SK-N-SH treated with all-trans-retinoic acid at 6 μM for 48 hours (cell line): ENCODE measurements around the gene TMEM79.

Experiments
- ATAC-seq: fragments of 200-7000 bp; cut with Tn5 transposase; 3 replicates; pipeline ENCODE4 v1.9.1; 2020; ENCODE audit warnings: mild to moderate bottlenecking, moderate library complexity
- ARNTL ChIP-seq: fragments of 450-650 bp; formaldehyde crosslinking; IDR thresholded peaks from 2 replicates; pipeline ENCODE4 v1.5.0; 2020; ENCODE audit warnings: low read depth, mild to moderate bottlenecking, moderate library complexity, borderline replicate concordance
- BACH2 ChIP-seq: fragments of 250-450 bp; sonication (Bioruptor Pico); IDR thresholded peaks from 2 replicates; pipeline ENCODE4 v1.9.0; 2021; ENCODE audit warnings: mild to moderate bottlenecking, borderline replicate concordance
- CSDC2 ChIP-seq: fragments of 250-450 bp; sonication (Bioruptor Pico); IDR thresholded peaks from 2 replicates; pipeline ENCODE4 v1.5.0; 2020; ENCODE audit warnings: mild to moderate bottlenecking, moderate library complexity
- GLIS3 ChIP-seq: fragments of 250-450 bp; sonication (Bioruptor Pico); IDR thresholded peaks from 2 replicates; pipeline ENCODE4 v1.5.0; 2020; ENCODE audit warnings: mild to moderate bottlenecking, moderate library complexity
- ISL1 ChIP-seq: fragments of 250-450 bp; sonication (Bioruptor Pico); IDR thresholded peaks from 2 replicates; pipeline ENCODE4 v2.1.2; 2022; ENCODE audit warnings: mild to moderate bottlenecking, moderate library complexity
- OSR1 ChIP-seq: fragments of 250-450 bp; sonication (Bioruptor Pico); IDR thresholded peaks from 2 replicates; pipeline ENCODE4 v1.8.0; 2022; ENCODE audit warnings: moderate library complexity, mild to moderate bottlenecking, inconsistent platforms
- PPARA ChIP-seq: fragments of 250-450 bp; sonication (Bioruptor Pico); IDR thresholded peaks from 2 replicates; pipeline ENCODE4 v1.5.0; 2020; ENCODE audit warnings: mild to moderate bottlenecking, borderline replicate concordance
- RARB ChIP-seq: fragments of 250-450 bp; sonication (Bioruptor Pico); IDR thresholded peaks from 2 replicates; pipeline ENCODE4 v1.8.0; 2021; ENCODE audit warnings: mild to moderate bottlenecking, moderate library complexity
- SNAI2 ChIP-seq: fragments of 250-450 bp; sonication (Bioruptor Pico); IDR thresholded peaks from 2 replicates; pipeline ENCODE4 v1.5.0; 2020; ENCODE audit warnings: mild to moderate bottlenecking, moderate library complexity
- TOX ChIP-seq: fragments of 250-450 bp; sonication (Bioruptor Pico); IDR thresholded peaks from 2 replicates; pipeline ENCODE4 v1.8.0; 2021; ENCODE audit warnings: mild to moderate bottlenecking, moderate library complexity, borderline replicate concordance
- ZC3H10 ChIP-seq: fragments of 250-450 bp; sonication (Bioruptor Pico); IDR thresholded peaks from 2 replicates; pipeline ENCODE4 v1.5.1; 2021; ENCODE audit warnings: mild to moderate bottlenecking, moderate library complexity
- ZFP3 ChIP-seq: fragments of 250-450 bp; sonication (Bioruptor Pico); IDR thresholded peaks from 2 replicates; pipeline ENCODE4 v1.5.0; 2020; ENCODE audit warnings: mild to moderate bottlenecking, moderate library complexity
- ZFP30 ChIP-seq: fragments of 450-650 bp; formaldehyde crosslinking; IDR thresholded peaks from 2 replicates; pipeline ENCODE4 v1.5.0; 2022; ENCODE audit warnings: mild to moderate bottlenecking, moderate library complexity
- ZNF565 ChIP-seq: fragments of 450-650 bp; formaldehyde crosslinking; conservative IDR thresholded peaks from 2 replicates; pipeline ENCODE4 v1.5.0; 2020; ENCODE audit warnings: low read depth, mild to moderate bottlenecking, moderate library complexity
- ZNF70 ChIP-seq: fragments of 450-650 bp; formaldehyde crosslinking; IDR thresholded peaks from 2 replicates; pipeline ENCODE4 v1.5.0; 2020; ENCODE audit warnings: mild to moderate bottlenecking, moderate library complexity
- ZNF8 ChIP-seq: fragments of 450-650 bp; formaldehyde crosslinking; IDR thresholded peaks from 2 replicates; pipeline ENCODE4 v1.5.0; 2020; ENCODE audit warnings: mild to moderate bottlenecking, moderate library complexity
- TF ChIP-seq, protein P1 (sequence below): fragments of 250-450 bp; sonication (Bioruptor Pico); IDR thresholded peaks from 2 replicates; pipeline ENCODE4 v1.8.0; 2021; ENCODE audit warnings: low read depth, mild to moderate bottlenecking, moderate library complexity, borderline replicate concordance
- TF ChIP-seq, protein P2 (sequence below): fragments of 250-450 bp; sonication (Bioruptor Pico); IDR thresholded peaks from 2 replicates; pipeline ENCODE4 v1.8.0; 2020; ENCODE audit warnings: mild to moderate bottlenecking, moderate library complexity, borderline replicate concordance
- TF ChIP-seq, protein P3 (sequence below): fragments of 250-450 bp; sonication (Bioruptor Pico); IDR thresholded peaks from 2 replicates; pipeline ENCODE4 v1.5.1; 2020; ENCODE audit warnings: low read depth, mild to moderate bottlenecking, moderate library complexity
- TF ChIP-seq, protein P4 (sequence below): fragments of 250-450 bp; sonication (Bioruptor Pico); IDR thresholded peaks from 2 replicates; pipeline ENCODE4 v1.5.1; 2021; ENCODE audit warnings: mild to moderate bottlenecking, moderate library complexity

The TMEM79 gene

DNA sequence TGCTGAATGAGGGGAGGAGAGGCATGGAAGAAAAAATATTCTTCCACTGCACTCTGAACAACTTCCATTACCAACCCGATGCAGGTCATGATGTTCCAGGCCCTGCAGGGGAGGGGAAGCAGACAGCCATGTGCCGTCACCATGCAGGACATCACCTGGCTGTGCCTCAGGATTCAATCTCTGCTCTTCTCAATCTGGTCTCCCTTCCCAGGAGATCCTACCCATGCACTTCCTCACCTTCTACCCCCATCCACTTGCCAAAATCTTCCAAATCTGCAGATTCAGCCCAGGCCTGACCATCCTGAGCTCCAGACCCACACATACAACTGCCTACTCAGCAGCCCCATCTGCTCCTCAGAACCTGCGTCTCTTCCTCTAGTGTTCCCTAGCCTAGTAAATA is 30.5 kb upstream of the TMEM79 start:
- TF ChIP-seq, protein P1, sequence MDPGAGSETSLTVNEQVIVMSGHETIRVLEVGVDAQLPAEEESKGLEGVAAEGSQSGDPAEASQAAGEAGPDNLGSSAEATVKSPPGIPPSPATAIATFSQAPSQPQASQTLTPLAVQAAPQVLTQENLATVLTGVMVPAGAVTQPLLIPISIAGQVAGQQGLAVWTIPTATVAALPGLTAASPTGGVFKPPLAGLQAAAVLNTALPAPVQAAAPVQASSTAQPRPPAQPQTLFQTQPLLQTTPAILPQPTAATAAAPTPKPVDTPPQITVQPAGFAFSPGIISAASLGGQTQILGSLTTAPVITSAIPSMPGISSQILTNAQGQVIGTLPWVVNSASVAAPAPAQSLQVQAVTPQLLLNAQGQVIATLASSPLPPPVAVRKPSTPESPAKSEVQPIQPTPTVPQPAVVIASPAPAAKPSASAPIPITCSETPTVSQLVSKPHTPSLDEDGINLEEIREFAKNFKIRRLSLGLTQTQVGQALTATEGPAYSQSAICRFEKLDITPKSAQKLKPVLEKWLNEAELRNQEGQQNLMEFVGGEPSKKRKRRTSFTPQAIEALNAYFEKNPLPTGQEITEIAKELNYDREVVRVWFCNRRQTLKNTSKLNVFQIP (CRISPR knock-in tag), result no peak
- TF ChIP-seq ZC3H10 (CRISPR knock-in tag), result no peak
- no peak for ATAC-seq

DNA sequence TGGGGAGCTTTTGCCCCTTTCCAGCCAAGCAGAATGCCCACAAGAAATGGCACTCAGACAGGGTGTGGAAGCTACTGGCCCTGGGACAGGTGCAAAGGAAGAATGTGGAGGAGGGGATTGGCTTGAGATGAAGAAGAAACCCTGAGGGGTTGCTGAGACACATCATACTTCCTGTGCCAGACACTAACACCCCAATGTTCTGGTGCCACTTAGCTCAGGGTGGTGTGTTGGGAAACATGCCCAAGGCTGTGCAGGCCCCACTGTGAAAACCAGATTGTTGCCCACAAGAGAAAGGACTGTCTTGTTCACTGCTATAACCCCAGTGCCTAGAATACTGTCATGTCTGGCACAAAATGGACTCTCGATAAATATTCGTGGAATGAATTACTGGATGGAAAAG is 26.4 kb upstream of the TMEM79 start:
- no peak for ATAC-seq
- TF ChIP-seq ZNF70 (CRISPR knock-in tag), result no peak
- TF ChIP-seq, protein P2, sequence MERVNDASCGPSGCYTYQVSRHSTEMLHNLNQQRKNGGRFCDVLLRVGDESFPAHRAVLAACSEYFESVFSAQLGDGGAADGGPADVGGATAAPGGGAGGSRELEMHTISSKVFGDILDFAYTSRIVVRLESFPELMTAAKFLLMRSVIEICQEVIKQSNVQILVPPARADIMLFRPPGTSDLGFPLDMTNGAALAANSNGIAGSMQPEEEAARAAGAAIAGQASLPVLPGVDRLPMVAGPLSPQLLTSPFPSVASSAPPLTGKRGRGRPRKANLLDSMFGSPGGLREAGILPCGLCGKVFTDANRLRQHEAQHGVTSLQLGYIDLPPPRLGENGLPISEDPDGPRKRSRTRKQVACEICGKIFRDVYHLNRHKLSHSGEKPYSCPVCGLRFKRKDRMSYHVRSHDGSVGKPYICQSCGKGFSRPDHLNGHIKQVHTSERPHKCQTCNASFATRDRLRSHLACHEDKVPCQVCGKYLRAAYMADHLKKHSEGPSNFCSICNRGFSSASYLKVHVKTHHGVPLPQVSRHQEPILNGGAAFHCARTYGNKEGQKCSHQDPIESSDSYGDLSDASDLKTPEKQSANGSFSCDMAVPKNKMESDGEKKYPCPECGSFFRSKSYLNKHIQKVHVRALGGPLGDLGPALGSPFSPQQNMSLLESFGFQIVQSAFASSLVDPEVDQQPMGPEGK (CRISPR knock-in tag), result no peak
- TF ChIP-seq ZNF565 (CRISPR knock-in tag), result no peak
- TF ChIP-seq OSR1, result no peak
- no peak for TF ChIP-seq PPARA (CRISPR knock-in tag)

DNA sequence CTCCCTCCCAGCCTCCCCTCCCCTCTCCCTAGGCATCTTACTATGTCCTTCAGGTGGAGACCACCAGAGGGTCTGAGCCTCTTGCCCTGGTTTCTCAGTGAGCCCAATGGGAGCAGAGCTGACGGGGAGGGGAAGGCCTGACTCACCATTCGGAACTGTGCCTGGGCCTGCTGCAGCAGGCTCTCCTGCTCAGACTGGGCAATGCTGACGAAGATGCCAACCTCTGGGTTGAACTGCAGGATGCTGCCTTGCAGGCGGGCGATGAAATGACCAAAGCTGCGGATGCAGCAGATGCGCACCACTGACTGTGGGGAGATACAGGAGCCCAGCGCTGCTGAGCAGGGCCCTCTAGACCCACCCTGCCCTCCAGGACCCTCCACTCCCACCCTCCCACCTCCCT is 25.3 kb upstream of the TMEM79 start:
- TF ChIP-seq, protein P3, sequence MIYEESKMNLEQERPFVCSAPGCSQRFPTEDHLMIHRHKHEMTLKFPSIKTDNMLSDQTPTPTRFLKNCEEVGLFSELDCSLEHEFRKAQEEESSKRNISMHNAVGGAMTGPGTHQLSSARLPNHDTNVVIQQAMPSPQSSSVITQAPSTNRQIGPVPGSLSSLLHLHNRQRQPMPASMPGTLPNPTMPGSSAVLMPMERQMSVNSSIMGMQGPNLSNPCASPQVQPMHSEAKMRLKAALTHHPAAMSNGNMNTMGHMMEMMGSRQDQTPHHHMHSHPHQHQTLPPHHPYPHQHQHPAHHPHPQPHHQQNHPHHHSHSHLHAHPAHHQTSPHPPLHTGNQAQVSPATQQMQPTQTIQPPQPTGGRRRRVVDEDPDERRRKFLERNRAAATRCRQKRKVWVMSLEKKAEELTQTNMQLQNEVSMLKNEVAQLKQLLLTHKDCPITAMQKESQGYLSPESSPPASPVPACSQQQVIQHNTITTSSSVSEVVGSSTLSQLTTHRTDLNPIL (CRISPR knock-in tag), result no peak
- no peak for TF ChIP-seq ZNF8 (CRISPR knock-in tag)
- no peak for TF ChIP-seq ARNTL (CRISPR knock-in tag)
- TF ChIP-seq SNAI2 (CRISPR knock-in tag), result no peak
- no peak for TF ChIP-seq ISL1 (CRISPR knock-in tag)
- TF ChIP-seq CSDC2, result no peak
- TF ChIP-seq, protein P2 (CRISPR knock-in tag), result no peak
- TF ChIP-seq, protein P4, sequence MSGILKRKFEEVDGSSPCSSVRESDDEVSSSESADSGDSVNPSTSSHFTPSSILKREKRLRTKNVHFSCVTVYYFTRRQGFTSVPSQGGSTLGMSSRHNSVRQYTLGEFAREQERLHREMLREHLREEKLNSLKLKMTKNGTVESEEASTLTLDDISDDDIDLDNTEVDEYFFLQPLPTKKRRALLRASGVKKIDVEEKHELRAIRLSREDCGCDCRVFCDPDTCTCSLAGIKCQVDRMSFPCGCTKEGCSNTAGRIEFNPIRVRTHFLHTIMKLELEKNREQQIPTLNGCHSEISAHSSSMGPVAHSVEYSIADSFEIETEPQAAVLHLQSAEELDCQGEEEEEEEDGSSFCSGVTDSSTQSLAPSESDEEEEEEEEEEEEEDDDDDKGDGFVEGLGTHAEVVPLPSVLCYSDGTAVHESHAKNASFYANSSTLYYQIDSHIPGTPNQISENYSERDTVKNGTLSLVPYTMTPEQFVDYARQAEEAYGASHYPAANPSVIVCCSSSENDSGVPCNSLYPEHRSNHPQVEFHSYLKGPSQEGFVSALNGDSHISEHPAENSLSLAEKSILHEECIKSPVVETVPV (CRISPR knock-in tag), result no peak
- no peak for TF ChIP-seq GLIS3 (CRISPR knock-in tag)
- no peak for TF ChIP-seq ZFP30
- no peak for TF ChIP-seq OSR1
- TF ChIP-seq BACH2, result no peak
- TF ChIP-seq ZNF565 (CRISPR knock-in tag), result no peak
- TF ChIP-seq PPARA (CRISPR knock-in tag), result no peak
- no peak for TF ChIP-seq ZC3H10 (CRISPR knock-in tag)
- TF ChIP-seq ZFP3 (CRISPR knock-in tag), result no peak
- no peak for TF ChIP-seq RARB (CRISPR knock-in tag)
- no peak for TF ChIP-seq ZNF70 (CRISPR knock-in tag)
- TF ChIP-seq, all 23 proteins: peak for 0
- ATAC-seq, result no peak

DNA sequence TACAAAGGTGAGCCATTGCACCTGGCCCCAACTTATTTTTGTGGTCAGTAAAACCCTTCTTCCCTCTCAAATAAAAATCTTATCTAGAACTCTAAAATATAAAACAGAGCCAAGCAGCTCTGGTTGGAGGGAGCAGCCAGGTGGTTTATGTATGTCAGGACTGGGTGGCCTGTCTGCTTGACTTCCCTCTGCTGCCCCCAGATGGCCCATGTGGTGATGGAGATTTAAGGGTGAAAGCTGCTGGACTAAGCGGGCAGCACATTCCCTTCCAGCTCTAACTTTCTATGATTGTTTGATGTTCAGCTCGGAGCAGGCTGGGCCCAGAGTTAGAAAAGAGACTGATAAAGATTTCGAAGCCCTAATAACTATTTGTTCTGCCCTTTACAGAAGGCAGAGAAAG is 24.3 kb upstream of the TMEM79 start:
- TF ChIP-seq ZC3H10 (CRISPR knock-in tag) (no peak), ZNF70 (CRISPR knock-in tag) (no peak), TOX (CRISPR knock-in tag) (no peak), RARB (CRISPR knock-in tag) (no peak)
- peak; percentile 60 for ATAC-seq
